ENCODE measurements around the gene NOL8.

NOL8 gene

GRCh38 chr9:92247981-92248380 is 77.2 kb downstream of the NOL8 start:
- Histone ChIP-seq H3K27me3 (replicated peaks; ENCODE audit: control insufficient read depth, insufficient read depth, low read length) (no peaks in the 10 kb centered on the region), H3K4me3 (replicated peaks; ENCODE audit: low read depth, low read length) (no peak overlapping the region), H3K36me3 (ENCODE audit: control insufficient read depth, insufficient read depth, low read length) (peaks cover 35% of the 10 kb centered on the region)
- TF ChIP-seq CTCF (IDR thresholded peaks at IDR 0.05; ENCODE audit: insufficient read depth, low read length, poor library complexity, severe bottlenecking): no peak
- no peak for DNase-seq (ENCODE audit: extremely low read depth, insufficient read length)
